Stimulated activated memory B cell treated with anti-CD40 and anti-IgM and Interleukin-4, amounts not matched to agents 10 μg/mL and 1 μg/mL and 100 μg/mL, for 72 hours (primary cell): ENCODE results near the gene PIK3R3.

ENCODE experiments used
- ATAC-seq: fragments of 150-1000 bp; cut with Tn5 transposase; 2 replicates; pipeline ENCODE4 v1.10.0; 2021
- H3K27ac Mint-ChIP-seq: one replicate; pipeline ENCODE4 v1.8.0; 2022; ENCODE audit warnings: mild to moderate bottlenecking, mixed read lengths
- H3K27me3 Mint-ChIP-seq: one replicate; pipeline ENCODE4 v1.8.0; 2022; ENCODE audit warnings: mixed read lengths
- H3K36me3 Mint-ChIP-seq: one replicate; pipeline ENCODE4 v1.8.0; 2022; ENCODE audit warnings: mixed read lengths
- H3K4me1 Mint-ChIP-seq: one replicate; pipeline ENCODE4 v1.8.0; 2022; ENCODE audit warnings: mixed read lengths
- H3K4me3 Mint-ChIP-seq: one replicate; pipeline ENCODE4 v1.8.0; 2022; ENCODE audit warnings: mild to moderate bottlenecking, moderate library complexity, mixed read lengths
- H3K9me3 Mint-ChIP-seq: one replicate; pipeline ENCODE4 v1.8.0; 2022; ENCODE audit warnings: mixed read lengths

PIK3R3 gene

DNA sequence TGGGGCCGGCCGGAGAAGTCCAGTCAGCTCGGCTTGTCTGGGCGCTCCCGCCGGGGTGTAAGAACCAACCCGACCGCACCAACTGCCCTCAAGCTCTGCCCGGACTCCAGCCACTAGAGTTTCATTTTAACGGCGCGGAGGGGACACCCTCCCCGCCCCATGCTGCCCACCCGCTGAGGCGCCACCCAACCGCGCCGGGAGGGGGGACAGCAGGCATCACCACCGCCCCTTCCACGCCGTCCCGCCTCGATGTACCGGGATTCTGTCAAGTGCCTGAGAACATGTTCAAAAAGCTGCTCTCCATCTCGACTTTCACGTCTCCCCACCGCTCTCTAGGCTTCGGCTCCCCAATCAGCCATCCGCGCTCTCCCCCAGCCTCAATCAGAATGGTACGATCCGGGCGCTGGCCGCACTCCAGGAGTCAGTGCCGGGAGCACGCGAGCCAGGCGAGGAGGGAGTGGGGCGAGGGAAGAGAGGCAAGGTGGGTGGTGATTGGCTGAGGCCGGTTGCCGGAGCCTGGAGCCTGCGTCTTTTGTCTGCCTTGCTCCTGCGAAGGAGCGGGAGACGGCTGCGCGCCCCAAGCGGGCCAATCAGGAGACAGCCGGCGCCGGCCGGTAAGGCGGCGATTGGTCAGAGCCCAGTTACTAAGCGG is at the start of gene PIK3R3:
Gene PIK3R3 (minus strand): TSS at position 101 of the 652 bp plus-strand sequence. CDS start 677 bp downstream, outside the sequence.
- peak within 1 kb of the TSS; percentile 96 for H3K27ac Mint-ChIP-seq
- peaks cover 40% of the 10 kb centered on the region for H3K27me3 Mint-ChIP-seq
- H3K9me3 Mint-ChIP-seq = no peaks in the 10 kb centered on the region
- H3K4me3 Mint-ChIP-seq = peak within 1 kb of the TSS; percentile 83
- H3K4me1 Mint-ChIP-seq = peaks cover 32% of the 10 kb centered on the region
- no peaks in the 10 kb centered on the region for H3K36me3 Mint-ChIP-seq
- peak; percentile 97 for ATAC-seq

DNA sequence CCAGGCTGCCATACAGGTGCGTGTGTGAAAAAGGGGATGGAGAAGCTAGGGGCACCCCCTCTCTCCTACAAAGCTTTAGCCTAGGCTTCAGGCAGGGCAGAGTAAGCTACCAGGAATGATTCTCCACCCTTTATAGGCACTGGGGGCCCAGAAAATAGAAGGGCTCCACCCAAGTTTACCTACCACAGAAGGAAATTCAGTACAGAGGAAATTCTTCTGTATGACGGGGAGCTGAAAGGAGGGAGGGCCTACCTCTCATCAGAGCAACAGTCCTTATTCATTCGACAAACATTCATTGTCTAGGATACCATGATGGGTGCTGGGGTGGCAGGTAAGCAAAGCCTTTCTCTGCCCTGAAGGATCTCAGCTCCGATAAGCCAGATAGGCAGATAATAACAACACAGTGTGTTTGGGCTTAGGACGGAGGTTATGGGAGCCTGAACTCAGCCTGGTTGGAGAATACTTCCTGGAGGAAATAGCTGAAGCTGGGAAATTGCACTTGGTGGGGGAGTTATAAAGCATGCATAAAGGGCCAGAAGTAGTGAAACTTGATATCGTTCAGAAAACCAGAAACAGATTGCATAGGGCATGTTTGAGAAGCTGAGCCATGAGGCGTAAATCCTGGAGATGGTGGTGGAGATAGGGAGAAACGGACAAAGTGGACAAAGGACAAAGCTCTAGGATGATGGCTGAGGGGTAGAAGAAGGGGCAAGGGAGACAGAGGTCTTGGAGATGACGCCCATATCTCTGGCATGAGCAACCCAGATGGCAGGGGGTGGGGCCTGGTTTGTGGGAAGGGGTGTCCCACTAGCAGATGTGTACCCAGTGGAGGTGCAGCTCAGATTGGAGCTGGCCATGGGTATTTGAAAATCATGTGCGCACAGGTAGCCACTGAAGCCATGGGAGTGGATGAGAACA is 49.2 kb upstream of the PIK3R3 start:
- no peaks in the 10 kb centered on the region for H3K36me3 Mint-ChIP-seq
- H3K4me1 Mint-ChIP-seq = peaks cover 24% of the 10 kb centered on the region
- no peak overlapping the region for H3K4me3 Mint-ChIP-seq
- H3K9me3 Mint-ChIP-seq = no peaks in the 10 kb centered on the region
- no peak overlapping the region for H3K27ac Mint-ChIP-seq
- no peak for ATAC-seq
- H3K27me3 Mint-ChIP-seq = no peaks in the 10 kb centered on the region

DNA sequence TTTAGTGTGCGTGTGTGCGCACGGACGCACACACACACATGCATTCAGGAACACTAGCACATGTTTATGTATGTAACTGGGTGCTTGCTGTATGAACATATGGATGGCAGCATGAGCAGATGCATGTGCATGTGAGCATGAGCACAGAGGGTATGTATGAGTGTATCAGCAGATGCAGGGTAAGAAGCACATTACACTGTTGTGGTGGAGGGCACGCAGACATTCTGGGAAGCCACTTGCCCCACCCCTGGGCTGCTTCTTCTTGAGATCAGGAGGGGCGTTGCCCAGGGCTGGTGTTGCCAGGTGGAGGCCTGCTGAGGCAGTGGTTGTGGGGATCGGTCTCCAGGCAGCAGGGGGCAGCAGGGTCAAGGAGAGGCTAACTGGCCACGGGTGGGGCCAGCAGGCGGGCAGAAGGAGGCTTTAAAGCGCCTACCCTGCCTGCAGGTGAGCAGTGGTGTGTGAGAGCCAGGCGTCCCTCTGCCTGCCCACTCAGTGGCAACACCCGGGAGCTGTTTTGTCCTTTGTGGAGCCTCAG is 47.7 kb upstream of the PIK3R3 start:
- ATAC-seq = no peak
- H3K27ac Mint-ChIP-seq = no peak overlapping the region
- H3K36me3 Mint-ChIP-seq = no peaks in the 10 kb centered on the region
- H3K27me3 Mint-ChIP-seq = no peaks in the 10 kb centered on the region
- no peak overlapping the region for H3K4me3 Mint-ChIP-seq
- H3K4me1 Mint-ChIP-seq = peaks cover 21% of the 10 kb centered on the region
- H3K9me3 Mint-ChIP-seq = no peaks in the 10 kb centered on the region

DNA sequence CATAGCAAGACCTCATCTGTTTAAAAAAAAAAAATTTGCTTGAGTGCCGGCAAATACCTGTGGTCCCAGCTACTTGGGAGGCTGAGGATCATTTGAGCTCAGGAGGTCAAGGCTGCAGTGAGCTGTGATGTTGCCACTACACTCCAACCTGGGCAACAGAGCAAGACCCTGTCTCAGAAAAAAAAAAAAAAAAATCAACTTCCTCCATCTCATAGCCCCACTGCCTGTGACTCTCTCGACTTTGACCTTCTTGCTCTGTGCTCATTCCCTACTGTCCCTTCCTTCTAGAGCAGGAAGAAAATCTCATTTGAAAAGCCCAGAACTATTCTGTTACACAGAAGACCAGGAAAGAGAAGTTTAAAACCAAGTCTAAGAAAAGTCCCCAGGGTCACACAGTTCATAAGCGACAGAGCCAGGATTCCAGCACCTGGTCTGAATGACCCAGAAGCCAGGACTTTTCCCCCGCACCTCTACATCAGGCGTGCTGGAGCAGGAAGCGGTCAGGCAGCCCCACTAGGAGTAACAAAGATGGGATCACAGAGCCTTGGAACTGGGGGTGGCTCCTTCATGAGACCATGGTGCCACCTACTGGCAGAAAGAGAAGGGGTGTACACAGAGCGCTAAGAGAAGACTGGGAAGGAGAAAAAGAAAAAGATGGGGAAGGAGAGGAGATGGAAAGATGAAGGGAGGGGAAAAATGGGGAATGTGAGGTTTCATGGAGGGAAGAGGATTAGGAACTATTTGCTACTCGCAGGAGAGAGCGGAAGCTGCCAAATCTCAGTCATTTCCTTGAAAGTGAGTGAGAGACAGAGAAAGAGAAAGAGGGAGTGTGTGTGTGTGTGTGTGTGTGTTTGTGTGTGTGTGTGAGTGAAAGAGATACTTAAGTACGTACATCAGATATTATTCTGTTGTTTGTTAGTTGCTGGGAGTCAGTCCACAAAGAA is 47.0 kb upstream of the PIK3R3 start:
- Mint-ChIP-seq H3K36me3 (no peaks in the 10 kb centered on the region), H3K4me1 (peaks cover 14% of the 10 kb centered on the region), H3K27me3 (no peaks in the 10 kb centered on the region), H3K9me3 (no peaks in the 10 kb centered on the region), H3K4me3 (no peak overlapping the region), H3K27ac (no peak overlapping the region)
- ATAC-seq = peak; percentile 72

DNA sequence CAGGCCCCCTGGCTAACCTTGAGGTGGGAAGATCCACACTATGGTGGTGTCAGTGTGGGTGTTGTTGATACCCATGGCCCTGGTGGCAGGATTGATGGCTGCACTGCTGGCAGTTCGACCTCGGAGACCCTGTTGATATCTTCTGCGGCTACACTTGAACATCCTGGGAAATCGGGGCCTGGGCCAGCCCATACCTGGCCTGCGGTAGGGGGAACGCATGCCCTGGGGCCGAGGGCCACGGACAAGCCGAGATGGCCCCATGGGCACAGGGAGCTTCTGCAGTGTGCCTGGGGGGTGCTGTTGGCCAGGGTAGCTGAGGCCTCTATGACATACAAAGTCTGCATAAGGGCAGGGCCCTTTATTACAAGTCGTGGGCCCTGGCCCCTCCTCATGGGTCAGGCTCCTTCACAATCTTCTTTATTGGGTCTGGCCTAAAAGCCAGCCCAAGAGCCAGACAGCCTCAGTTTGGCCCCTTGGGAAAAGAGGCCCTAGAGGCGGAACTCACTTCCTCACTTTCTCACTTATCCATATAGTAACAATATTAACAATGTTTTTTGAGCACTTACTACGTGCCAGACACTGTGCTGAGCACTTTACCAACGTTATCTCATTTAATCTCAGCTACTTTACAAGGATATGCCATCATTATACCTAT is 43.9 kb upstream of the PIK3R3 start, which contains the start of gene P3R3URF:
Gene P3R3URF (minus strand): TSS at position 278 of the 655 bp plus-strand sequence. CDS start 17 bp downstream, at position 261.
- no peak for ATAC-seq
- Mint-ChIP-seq H3K27me3 (no peaks in the 10 kb centered on the region), H3K4me1 (peaks cover 7% of the 10 kb centered on the region), H3K4me3 (no peak within 1 kb of the TSS), H3K36me3 (no peaks in the 10 kb centered on the region), H3K27ac (no peak within 1 kb of the TSS), H3K9me3 (no peaks in the 10 kb centered on the region)

DNA sequence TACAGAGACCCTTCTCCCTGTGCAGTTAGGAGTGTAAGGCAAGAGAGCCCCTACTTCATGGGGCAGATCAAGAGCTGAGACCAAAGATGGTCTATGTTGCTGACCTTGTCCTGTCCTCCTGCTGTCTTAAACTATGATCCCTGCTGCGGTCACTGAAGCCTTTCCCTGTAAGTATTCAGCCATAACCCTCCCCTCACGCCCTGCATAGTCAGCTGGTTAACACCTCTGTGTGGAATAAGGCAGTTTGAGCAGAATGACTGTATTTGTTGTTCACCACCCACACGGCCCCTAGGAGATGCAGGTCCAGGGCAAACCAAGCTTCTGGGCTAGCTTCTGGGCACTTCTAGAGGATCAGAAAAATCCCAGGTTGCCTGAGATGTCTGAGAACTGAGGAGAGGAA is 42.8 kb upstream of the PIK3R3 start:
- no peaks in the 10 kb centered on the region for H3K9me3 Mint-ChIP-seq
- H3K4me3 Mint-ChIP-seq = no peak overlapping the region
- H3K36me3 Mint-ChIP-seq = no peaks in the 10 kb centered on the region
- no peak for ATAC-seq
- H3K27ac Mint-ChIP-seq = no peak overlapping the region
- peaks cover 7% of the 10 kb centered on the region for H3K4me1 Mint-ChIP-seq
- H3K27me3 Mint-ChIP-seq = no peaks in the 10 kb centered on the region

DNA sequence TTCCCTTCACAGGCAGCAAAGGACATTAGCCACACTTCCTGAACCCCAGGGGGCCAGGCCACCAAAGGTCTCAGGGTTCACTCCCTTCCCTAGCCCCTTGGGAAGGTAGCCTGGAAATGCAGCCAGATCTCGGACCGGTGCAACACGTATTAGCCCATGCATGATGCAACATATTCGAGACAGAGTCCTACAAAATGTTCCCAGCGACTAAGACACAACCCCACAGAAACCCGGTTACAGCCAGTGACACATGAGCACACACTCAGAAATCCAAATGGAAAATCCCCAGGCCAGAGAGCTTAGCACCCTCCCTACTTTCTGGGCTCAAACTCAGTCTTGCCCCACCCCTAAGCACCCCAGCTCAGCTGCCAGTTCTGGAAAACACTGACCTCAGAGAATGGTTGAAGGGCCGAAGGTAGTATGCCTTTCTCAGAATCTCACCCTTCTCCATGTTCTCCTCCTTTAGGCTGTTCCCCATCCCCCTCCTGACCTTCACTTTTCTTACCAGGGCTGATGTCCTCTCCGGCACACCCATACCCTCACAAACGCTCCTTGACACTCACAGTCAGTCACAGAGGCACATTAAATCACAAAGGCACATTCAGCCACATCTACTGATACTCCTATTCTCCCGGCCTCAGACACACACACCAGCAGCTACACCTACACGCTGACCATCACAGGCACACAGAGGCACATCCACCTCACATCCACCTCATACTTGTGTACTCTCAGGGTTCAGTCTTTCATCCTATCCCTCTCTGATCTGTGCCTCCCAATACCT is 42.2 kb upstream of the PIK3R3 start, which contains the start of gene TSPAN1:
Gene TSPAN1 (plus strand): TSS at position 640 of the 784 bp plus-strand sequence. CDS start 6,021 bp downstream, outside the sequence.
- Mint-ChIP-seq H3K27me3 (no peaks in the 10 kb centered on the region), H3K4me3 (no peak within 1 kb of the TSS), H3K4me1 (peaks cover 7% of the 10 kb centered on the region), H3K27ac (no peak within 1 kb of the TSS), H3K36me3 (no peaks in the 10 kb centered on the region), H3K9me3 (no peaks in the 10 kb centered on the region)
- ATAC-seq = no peak

DNA sequence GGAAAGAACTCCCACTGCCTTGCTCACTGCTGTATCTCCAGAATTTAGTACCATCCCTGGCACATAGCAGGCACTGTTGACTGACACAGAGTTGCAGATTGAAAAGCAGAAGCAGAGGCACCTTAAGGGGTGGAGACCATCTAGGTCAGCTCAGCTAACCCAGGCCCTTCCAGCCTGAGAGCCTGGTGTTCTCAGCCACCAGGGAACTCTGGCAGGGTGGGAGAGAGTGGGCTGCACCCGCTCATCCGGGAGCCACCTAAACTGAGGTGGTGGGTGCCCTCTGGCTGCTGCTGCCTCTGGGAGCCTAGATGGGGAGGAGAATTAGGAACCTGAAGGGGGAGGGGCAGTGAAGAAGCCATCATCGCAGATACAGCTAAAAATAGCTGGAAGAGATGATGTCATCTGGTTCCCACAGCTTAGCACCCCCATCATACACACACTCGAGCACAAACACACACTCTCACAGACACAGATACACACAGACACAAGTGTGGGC is 41.0 kb upstream of the PIK3R3 start:
- H3K4me3 Mint-ChIP-seq = no peak overlapping the region
- H3K36me3 Mint-ChIP-seq = no peaks in the 10 kb centered on the region
- no peak for ATAC-seq
- peaks cover 7% of the 10 kb centered on the region for H3K4me1 Mint-ChIP-seq
- no peaks in the 10 kb centered on the region for H3K27me3 Mint-ChIP-seq
- no peaks in the 10 kb centered on the region for H3K9me3 Mint-ChIP-seq
- peak overlapping the region; percentile 20 for H3K27ac Mint-ChIP-seq

DNA sequence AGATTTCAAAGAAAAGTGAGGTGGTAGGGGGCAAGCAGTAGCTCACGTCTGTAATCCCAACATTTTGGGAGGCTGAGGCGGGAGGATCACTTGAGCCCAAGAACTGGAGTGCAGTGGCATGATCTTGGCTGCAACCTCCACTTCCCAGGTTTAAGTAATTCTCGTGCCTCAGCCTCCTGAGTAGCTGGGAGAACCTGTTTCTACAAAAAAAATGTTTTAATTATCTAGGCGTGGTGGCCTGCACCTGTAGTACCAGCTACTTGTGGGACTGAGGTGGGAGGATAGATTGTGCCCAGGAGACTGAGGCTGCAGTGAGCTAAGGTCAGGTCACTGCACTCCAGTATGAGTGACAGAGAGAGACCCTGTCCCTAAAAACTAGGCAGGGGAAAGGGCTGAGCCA is 39.9 kb upstream of the PIK3R3 start:
- Mint-ChIP-seq H3K4me3 (no peak overlapping the region), H3K4me1 (peaks cover 10% of the 10 kb centered on the region), H3K27me3 (no peaks in the 10 kb centered on the region), H3K9me3 (no peaks in the 10 kb centered on the region), H3K27ac (peak overlapping the region; percentile 20), H3K36me3 (no peaks in the 10 kb centered on the region)
- no peak for ATAC-seq

DNA sequence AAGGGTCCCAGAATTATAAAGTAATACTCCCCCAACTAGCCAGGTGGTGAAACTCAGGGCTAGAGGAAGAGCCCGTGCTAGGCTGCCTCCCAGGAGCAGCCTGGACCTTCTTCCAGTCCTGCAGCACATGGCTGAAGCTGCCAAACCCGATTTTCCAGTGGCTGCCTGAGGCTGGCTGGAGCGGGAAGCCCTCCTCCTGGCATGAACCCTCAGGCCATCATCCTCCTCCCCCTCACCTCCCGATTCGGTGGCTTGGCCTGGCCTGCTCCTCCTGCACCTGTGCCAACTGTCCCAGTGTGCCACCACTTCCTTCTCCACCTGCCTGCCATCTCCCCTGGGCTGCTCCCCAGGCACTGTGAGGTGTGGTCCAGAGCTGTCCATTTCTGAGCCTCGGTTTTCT is 39.4 kb upstream of the PIK3R3 start:
- Mint-ChIP-seq H3K4me3 (no peak overlapping the region), H3K4me1 (peaks cover 14% of the 10 kb centered on the region), H3K9me3 (no peaks in the 10 kb centered on the region), H3K27ac (no peak overlapping the region), H3K36me3 (no peaks in the 10 kb centered on the region), H3K27me3 (no peaks in the 10 kb centered on the region)
- no peak for ATAC-seq

DNA sequence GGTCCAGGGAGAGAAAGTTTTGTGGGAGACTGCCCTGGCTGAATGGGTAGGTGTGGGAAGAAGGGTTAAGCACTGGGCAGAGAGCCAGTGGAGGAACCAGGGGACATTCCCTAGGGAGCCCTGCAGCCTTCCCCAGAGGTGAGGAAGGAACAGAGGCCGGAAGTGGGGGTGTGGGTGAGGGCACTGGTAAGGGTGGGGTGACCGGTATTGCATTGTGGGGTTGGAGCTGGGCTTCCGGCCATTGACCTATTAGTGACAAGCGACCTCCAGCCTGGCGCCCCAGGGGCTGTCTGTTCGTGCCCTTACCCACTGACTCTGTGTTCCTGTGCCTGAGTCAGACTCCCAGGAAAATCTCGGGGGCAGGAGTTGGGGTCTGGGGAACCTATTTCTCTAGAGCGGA is 38.9 kb upstream of the PIK3R3 start:
- Mint-ChIP-seq H3K36me3 (no peaks in the 10 kb centered on the region), H3K9me3 (no peaks in the 10 kb centered on the region), H3K4me3 (no peak overlapping the region), H3K27ac (peak overlapping the region; percentile 21), H3K4me1 (peaks cover 15% of the 10 kb centered on the region), H3K27me3 (no peaks in the 10 kb centered on the region)
- no peak for ATAC-seq

DNA sequence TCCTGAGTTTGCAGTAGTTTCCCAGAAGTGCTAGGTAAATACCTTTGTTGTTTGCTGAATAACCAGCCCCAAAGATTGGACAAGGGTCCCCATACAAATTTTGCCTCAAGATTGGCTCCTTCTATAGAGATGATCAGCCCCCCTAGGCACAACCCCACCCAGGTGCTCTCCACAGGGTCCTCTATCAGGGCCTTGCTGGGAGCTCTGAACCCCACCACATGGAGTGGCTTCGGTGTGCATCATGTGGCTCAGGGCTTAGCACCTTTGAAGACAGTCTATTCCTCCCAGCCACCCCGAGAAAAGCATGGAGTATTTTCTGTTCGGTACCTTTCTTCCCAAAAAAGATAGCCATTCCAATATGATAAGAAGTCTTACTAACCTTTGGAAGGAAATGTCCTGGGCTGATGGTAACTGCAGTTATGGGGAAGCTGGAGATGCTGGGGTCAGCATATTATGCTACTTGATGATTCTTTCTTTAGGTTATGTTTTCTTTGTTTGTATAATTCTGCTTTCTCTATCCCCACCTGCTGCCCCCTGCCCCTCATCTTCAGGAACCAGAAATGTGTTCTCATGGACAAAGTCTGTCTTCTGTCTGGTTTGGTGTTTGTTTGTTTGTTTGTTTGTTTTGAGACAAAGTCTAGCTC is 37.5 kb upstream of the PIK3R3 start:
- Mint-ChIP-seq H3K4me1 (peaks cover 18% of the 10 kb centered on the region), H3K36me3 (no peaks in the 10 kb centered on the region), H3K27me3 (peaks cover 5% of the 10 kb centered on the region), H3K9me3 (no peaks in the 10 kb centered on the region), H3K4me3 (no peak overlapping the region), H3K27ac (no peak overlapping the region)
- no peak for ATAC-seq

DNA sequence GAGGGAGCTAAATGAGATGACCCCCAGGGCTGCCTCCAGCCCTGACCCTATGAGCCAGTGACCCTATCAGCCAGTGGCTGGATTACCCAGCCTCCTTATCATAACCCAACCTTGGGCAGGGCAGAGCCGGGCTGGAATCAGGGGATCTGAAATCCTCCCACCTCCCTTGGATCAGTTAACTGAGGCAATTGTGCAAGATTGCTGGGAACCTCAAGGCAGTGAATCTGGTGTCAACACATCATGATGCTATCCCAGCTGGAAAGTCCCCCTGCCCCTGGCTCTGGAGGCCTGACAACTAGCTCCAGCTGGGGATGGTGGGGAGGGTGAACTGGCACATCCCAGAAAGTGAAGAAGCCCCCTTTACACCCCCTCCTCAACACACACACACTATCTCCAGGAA is 36.0 kb upstream of the PIK3R3 start:
- Mint-ChIP-seq H3K27me3 (peaks cover 17% of the 10 kb centered on the region), H3K36me3 (no peaks in the 10 kb centered on the region), H3K27ac (no peak overlapping the region), H3K4me1 (peaks cover 18% of the 10 kb centered on the region), H3K9me3 (no peaks in the 10 kb centered on the region), H3K4me3 (no peak overlapping the region)
- ATAC-seq = no peak
